Measurements from ENCODE around the gene PAGE2B. TPM values are rescaled to one million over a fixed set of nuclear protein-coding genes. Genes with fewer than 3 reads are reported as not detected.
"Not testable (repeated sequence)": the region's sequence is repeated elsewhere in the genome, so short reads cannot be mapped to it uniquely, and the experiment has no call there.

The PAGE2B gene
- polyA plus RNA-seq, 3 donors: not detected

DNA sequence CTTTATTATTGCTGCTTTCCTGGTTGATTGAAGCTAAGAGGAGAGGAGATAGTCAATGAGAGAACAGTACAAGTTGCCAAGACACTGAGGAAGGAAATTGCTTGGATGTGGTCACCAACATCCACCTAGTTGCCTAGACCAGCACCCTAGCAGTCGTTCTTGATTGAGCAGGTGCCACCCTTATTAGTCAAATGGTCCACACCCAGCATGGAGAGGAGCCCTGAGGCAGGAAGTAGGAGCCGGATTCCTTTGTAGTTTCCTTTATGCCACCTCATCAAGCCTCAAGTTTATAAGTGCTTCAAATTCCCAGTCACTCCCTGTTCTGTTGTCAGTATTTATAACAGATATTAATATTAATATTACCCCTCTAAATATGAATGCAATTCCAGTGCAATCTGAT lies 33.1 kb downstream of the PAGE2B start:
- no peak for DNase-seq (ENCODE audit: low read depth in 3 of 3, low spot score in 2 of 3)

DNA sequence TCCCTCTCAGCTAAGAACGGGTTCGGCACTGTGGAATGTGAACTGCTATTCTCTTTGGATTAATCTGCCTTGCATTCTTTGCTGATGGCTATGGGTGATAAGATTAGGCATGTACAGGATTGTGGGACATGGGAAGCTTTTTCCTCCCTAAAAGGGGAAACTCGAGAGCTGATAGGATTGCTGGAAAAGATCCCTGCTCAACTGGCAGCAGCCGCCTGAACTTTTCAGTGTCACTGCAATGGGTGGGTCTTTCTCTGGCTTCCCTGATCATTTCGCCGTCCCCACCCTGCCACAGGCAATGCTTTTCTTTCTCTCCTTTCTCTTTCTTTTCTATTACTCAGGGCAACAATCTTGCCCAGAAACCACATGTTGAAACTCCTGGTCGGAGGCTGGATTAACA lies 34.5 kb downstream of the PAGE2B start:
- DNase-seq (ENCODE audit: low read depth in 3 of 3, low spot score in 2 of 3): no peak

DNA sequence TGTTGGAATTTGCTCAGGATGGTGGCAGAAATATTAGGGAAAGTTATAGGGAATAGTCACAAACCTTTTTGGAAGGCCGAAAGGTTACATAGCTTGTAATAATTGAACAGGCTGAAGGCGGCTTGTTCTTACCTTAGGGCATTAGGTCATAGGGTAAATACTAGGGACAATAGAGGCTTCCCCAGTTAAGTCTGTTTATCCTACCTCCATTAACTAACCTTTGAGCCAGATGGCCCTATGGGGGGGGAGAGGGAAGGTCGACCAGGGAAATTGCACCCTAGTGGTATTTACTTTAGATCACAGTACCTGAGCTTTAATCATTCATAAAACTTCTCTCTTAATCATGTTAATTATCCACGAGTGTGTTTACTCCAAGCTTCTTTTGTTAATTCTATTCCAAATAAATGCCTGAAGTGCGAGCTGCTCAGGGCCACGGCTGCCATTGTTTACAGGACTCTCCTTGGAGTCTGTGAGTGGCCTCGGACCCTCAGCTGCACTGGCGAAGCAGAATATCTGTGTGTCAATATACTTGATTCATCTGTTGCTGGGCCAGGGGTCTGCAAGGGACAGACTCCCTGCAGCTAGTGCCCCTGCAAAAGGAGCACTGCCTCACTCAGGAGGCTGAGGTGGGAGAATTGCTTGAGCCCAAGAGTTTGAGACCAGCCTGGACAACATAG lies 36.9 kb downstream of the PAGE2B start:
- no peak for DNase-seq (ENCODE audit: low read depth in 3 of 3, low spot score in 2 of 3)

DNA sequence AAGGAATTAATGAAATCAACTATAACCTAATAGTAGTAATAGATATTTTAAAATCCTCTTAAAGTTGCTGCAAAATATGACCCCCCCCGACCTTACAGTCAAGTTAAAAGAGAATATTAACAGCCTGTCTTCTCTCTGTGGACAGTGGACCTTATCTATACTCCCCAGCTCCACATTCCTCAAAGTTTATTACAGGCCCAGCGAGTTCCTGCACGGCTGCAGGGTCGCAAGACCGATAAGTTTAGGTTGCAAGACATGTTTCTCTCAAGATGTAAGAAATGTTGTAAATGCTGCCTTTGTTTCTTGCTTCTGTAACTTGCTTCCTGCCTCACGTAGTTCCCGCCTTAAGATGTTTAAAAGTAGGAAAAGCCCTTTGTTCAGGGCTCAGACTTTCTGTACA lies 41.8 kb downstream of the PAGE2B start:
- not testable (repeated sequence) for DNase-seq (ENCODE audit: low read depth in 3 of 3, low spot score in 2 of 3)

DNA sequence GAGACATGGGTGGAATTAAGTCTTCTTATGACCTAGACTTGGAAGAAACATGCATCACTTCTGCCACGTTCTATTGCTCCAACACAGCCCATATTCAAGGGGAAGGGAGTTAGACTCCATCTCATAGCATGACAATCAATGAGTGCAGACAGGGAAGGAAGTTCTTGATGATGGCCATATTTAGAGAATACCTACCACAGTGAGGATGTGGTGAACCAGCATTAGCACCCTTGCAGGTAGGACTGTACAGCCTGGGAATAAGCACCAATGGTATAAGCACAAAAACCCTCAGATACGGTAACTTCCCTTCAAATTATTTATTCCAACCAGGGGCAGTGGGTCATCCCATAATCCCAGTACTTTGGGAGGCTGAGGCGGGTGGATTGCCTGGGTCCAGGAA lies 43.7 kb downstream of the PAGE2B start:
- DNase-seq (ENCODE audit: low read depth in 3 of 3, low spot score in 2 of 3): no peak

DNA sequence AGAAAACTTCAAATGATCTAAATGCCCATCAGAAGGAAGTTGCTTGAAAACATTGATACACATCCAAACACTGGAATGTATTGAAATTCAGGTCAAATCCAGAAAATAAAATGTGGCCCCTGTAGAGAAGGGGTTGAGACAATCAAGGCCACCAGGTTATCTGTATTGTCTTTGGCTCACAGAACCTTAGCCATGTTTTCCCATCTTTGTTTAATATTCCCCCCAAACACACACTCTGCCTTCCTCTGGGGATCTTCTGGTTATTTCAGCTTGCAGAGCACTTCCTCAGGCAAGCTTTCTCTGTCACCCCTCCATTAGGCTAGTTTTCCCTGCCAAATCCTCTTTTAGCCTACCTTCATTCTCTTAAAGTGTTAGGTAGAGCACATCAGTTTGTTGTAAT lies 44.4 kb downstream of the PAGE2B start:
- DNase-seq (ENCODE audit: low read depth in 3 of 3, low spot score in 2 of 3): no peak

DNA sequence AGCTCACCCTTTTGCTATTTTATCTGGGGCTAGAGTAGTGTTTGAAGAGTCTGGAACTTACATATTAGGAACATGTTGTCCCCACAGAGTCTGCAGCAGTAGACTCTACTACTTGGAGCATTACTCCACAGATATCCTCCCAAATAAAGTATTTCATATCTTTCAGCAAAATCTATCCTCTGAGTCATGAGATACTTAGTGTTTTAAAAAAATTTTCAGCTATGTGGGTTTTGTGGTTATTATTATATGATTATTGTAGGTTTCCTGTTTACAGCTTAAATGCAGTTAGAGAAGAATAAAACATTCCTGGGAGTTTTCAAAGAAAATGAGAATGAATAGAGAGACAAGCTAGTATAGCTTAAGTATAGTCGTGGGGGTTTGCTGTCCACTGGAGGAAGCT lies 44.9 kb downstream of the PAGE2B start:
- no peak for DNase-seq (ENCODE audit: low read depth in 3 of 3, low spot score in 2 of 3)

DNA sequence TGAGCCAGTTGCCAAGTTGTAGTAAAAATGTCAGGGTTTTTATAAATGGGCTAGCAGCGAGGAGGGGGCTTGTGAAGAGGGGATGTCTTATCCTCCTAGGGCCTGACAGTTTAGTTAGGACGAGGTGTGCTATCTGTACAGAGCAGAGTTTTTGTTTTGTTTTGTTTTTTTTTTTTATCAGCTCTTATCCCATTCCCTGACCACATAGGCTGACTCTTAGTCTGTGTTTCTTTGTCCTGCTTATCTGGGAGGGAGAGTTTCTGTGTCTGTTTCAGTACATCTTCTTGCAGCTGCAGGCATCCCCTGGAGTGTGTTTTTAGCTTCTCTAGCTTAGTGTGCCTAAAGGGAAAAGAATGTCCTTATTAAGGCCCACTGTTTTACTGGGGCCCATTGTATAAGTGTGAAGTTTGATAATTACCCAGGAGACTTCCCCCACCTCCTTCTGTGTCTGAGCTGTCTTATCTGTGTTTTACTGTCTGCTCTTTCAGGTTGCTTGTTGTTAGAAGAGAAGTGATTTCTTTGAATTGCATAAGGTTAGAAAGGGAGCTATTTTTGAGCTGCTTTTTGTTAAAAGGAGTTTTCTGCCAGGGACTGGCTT lies 46.0 kb downstream of the PAGE2B start:
- no peak for DNase-seq (ENCODE audit: low read depth in 3 of 3, low spot score in 2 of 3)

DNA sequence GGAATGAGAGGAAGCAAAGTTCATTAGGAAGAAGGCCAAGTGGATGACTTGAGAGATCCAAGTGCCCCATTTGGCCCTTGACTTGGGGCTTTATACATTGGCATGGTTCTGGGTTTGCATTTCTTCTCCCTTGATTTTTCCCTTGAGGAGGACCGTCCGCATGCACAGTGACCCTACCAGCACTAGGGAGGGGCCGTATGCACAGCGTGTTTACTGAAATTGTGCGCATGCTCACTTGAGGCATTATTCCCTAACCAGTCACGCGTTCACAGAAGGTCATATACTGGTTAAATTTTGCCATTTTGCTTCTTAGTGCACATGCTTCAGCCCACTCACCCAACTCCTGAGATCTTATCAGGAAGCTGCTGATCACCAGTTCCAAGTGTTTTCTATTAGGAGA lies 49.1 kb downstream of the PAGE2B start:
- no peak for DNase-seq (ENCODE audit: low read depth in 3 of 3, low spot score in 2 of 3)

DNA sequence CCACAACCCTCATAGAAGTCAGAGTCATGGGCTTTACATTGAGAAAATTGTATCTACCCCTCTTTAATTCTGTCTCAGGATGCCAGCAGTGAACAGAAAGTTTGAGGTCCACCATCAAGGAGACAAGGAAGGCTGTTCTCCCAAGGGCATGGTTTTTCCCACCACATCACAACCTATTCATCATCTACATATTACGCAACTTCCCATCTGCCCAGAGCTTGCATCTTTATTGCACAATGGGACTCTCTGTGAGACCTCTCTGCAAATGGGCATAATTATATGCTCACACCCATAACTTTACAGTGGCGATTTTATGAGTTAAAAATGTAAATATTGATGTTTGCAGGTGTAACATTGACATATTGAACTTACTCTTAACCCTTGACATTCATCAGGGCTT lies 52.9 kb downstream of the PAGE2B start:
- no peak for DNase-seq (ENCODE audit: low read depth in 3 of 3, low spot score in 2 of 3)

Other genes starting within 250 kb of the PAGE2B start
- gene TRO, start 154.2 kb upstream of the PAGE2B start, polyA plus RNA-seq (ENCODE audit: insufficient read length in 3 of 3): 100 to 1,000 TPM in 2 of 3 donors, 10 to 100 TPM in 1; 87.2 to 116 (median 103) TPM
- gene PFKFB1, start 80.8 kb upstream of the PAGE2B start, polyA plus RNA-seq (ENCODE audit: insufficient read length in 3 of 3): under 1 TPM; 0.38 to 0.54 (median 0.43) TPM
- 10 to 100 TPM; 14.7 to 15.1 (median 15.0) TPM for gene APEX2, start 74.7 kb upstream of the PAGE2B start, polyA plus RNA-seq (ENCODE audit: insufficient read length in 3 of 3)
- 10 to 100 TPM; 13.6 to 23.3 (median 17.4) TPM for gene ALAS2, start 44.1 kb upstream of the PAGE2B start, polyA plus RNA-seq (ENCODE audit: insufficient read length in 3 of 3)
- not detected for gene PAGE2, start 14.0 kb downstream of the PAGE2B start, polyA plus RNA-seq (ENCODE audit: insufficient read length in 3 of 3)
- not detected for gene PAGE5, start 145.3 kb downstream of the PAGE2B start, polyA plus RNA-seq (ENCODE audit: insufficient read length in 3 of 3)
- gene PAGE3, start 189.9 kb downstream of the PAGE2B start, polyA plus RNA-seq (ENCODE audit: insufficient read length in 3 of 3): not detected